C4-2B (cell line): ENCODE measurements around the gene DPCD.

ENCODE experiments used
- H3K27ac ChIP-seq: fragments of 450-650 bp; 2 replicates; pipeline ENCODE4 v1.5.1; 2017
- CTCF ChIP-seq: fragments of 450-650 bp; conservative IDR thresholded peaks from 2 replicates; pipeline ENCODE4 v1.5.1; 2017; ENCODE audit warnings: mild to moderate bottlenecking
- ZFX ChIP-seq: fragments of 450-650 bp; IDR thresholded peaks from 2 replicates; pipeline ENCODE4 v1.6.1; 2017

The DPCD gene

GRCh38 chr10:101616415-101617101 is 28.4 kb downstream of the DPCD start:
- TF ChIP-seq ZFX, result peak; percentile 35; the same call in 1 of the 2 replicates
- TF ChIP-seq CTCF, result no peak
- peak overlapping the region; percentile 67 for H3K27ac ChIP-seq

GRCh38 chr10:101617102-101617823 is 29.1 kb downstream of the DPCD start:
- peak overlapping the region; percentile 67 for H3K27ac ChIP-seq
- TF ChIP-seq ZFX, result no peak
- no peak; the same call in 1 of the 2 replicates for TF ChIP-seq CTCF

- TF ChIP-seq ZFX (no peak), CTCF (no peak)
- peak overlapping the region; percentile 67 for H3K27ac ChIP-seq
These were observed 29.9 kb downstream of the DPCD start for GRCh38 chr10:101617824-101618568.

GRCh38 chr10:101618871-101619270 is 30.8 kb downstream of the DPCD start:
- TF ChIP-seq ZFX, result no peak
- no peak for TF ChIP-seq CTCF
- no peak overlapping the region for H3K27ac ChIP-seq

- TF ChIP-seq ZFX (no peak), CTCF (no peak)
These were observed 31.9 kb downstream of the DPCD start for GRCh38 chr10:101619983-101620382.

GRCh38 chr10:101623528-101623927 is 35.4 kb downstream of the DPCD start:
- no peak for TF ChIP-seq CTCF
- H3K27ac ChIP-seq, result no peak overlapping the region

More at GRCh38 chr10:101619983-101620382, 31.9 kb downstream of the DPCD start:
- H3K27ac ChIP-seq, result no peak overlapping the region
